CD4-positive, alpha-beta T cell treated with Interleukin-1 beta for 1 hour (primary cell): ENCODE results near the gene PTAFR.
A peak's percentile ranks its signal among the peaks of the same experiment; 100 is the strongest.

Source experiments
- DNase-seq, 2 donors: peaks; one replicate each; pipeline ENCODE4 v3.0.0-alpha.2; 2020 to 2022

Gene PTAFR

DNA sequence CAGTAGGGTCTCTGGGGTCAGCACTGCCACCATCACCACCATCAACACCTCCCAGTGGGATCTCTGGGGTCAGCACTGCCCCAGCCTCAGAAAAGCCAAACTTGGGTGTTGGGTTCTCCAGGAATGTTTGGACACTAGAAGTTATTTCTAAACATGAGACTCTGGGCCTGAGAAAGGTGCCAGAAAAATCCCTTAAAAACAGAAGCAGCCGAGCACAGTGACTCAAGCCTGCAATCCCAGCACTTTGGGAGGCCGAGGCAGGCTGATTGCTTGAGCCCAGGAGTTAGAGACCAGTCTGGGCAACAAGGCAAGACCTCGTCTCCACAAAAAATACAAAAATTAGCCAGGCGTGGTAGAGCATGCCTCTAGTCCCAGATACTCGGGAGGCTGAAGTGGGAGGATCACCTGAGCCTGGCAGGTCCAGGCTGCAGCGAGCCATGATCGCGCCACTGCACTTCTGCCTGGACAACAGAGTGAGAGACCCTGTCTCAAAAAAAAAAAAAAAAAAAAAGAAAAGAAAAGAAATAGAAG is 470 bp downstream of the PTAFR start:
- DNase-seq: no peak

DNA sequence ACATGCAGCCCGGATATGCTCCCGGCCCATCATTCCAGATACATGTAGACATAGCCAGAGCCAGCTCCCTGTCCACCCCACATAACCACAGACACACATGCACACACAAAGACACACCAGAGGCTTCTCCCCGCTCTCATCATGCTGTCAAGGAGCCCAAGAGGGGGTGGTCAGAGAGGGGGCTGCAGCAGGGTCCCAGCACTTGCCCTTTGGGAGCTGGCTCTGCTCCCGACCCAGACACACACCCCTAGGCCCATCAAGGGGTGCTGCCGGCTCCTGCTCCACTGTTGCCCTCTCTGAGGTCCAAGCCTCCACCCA is 2.6 kb downstream of the PTAFR start:
- no peak for DNase-seq

- DNase-seq: peak in 1 of 2 donors; percentile 48
These were observed 3.1 kb downstream of the PTAFR start for GRCh38 chr1:28173151-28173979.

DNA sequence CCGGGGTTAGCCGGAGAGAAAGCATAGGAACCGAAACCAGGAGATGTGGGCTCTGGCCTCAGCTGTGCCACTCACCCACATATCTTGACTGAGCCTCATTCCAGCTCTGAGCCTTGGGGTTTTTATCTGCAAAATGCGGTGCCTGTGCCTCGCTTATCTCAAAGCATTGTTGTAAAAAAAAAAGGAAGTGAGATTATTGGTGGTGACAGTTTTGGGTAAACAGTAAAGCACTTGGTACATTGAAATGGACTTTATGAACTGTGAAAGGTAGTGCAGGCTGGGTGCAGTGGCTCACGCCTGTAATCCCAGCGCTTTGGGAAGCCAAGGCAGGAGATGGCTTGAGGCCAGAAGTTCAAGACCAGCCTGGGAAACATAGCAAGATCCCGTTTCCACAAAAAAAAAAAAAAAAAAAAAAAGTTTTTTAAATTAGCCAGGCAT is 3.8 kb downstream of the PTAFR start:
- DNase-seq: peak; percentile 36 to 65

DNA sequence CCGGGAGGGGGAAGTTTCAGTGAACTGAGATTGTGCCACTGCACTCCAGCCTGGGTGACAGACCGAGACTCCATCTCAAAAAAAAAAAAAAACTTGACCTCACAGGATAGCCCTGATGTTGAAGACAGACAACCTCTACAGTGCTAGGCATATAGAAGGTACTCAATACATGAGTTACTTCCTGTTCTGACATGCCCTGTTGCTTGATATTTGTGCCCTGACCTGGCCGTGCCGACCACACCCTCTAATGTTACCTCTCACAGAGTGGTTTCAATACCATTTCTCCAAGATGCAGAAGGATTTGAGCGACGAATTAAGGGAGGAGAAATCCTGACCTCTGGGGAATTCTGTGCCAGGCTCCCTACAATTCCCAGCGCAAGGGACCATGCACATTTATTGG is 5.2 kb downstream of the PTAFR start:
- DNase-seq: no peak

- no peak for DNase-seq
These were observed 6.4 kb downstream of the PTAFR start for GRCh38 chr1:28170001-28170596.

DNA sequence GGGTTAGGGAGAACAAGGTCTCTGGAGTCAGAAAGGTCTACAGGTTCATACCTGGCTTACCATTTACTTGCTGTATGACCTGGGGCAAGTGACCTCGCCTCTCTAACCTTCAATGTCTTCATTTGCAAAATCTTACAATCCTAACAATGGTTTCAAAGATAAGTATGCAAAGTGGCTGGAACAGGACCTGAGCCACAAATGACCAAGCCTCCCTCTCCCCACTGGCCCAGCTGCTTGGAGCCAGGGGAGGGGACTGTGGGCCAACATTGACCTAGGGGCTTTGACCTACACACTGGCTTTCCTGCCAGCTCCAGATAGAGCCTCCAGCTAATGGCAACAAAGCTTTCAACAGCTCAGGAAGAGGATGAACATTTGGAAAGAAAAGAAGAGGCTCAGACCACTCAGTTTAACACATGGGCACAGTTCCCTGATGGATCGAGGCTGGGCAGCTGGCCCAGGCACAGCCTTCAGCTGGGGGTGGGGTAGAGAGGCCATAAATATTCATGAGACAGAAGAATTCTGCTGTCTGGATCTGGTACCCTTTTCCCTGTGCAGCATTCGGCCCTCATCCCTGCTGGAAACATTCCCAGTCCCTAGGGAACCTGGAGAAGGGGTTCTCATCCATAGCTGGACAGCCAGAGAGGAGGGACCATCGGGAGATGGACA is 12.9 kb downstream of the PTAFR start:
- no peak for DNase-seq

DNA sequence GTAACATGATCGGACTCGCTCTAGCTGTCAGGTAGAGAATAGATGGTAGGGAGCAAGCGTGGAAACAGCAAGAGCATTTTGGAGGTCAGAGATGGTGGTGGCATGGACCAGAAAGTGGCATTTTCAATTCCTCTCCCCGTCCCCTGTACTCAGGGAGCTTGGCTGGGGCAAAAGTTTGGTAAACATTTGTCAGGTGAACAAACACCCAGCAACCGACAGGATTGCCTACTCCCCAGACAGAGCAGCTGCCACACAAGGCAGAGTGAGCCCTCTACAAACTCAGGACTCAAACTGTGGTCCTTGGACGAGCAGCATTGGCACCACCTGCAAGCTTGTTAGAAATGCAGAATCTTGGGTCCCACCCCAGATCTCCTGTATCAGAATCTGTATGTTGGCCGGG is 14.3 kb downstream of the PTAFR start:
- DNase-seq: no peak

DNA sequence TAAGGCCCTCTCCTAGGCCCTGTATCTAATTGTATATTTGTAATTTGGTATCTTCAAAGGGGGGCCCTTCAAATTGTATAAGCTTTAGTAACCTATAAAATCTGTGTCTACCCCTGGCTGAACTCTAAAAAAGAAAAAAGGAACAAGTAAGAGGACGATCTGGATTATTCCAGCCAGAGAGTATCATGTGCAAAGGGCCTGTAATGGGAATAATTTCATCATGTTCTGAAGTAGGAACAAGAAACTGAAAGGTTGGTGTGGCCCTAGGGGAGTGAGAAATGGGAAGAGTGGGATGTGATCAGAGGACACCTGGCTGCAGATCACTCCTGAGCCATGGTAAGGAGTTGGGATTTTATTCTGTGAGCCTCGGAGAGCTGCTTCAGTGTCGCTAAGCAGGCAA is 14.7 kb downstream of the PTAFR start:
- no peak for DNase-seq

DNA sequence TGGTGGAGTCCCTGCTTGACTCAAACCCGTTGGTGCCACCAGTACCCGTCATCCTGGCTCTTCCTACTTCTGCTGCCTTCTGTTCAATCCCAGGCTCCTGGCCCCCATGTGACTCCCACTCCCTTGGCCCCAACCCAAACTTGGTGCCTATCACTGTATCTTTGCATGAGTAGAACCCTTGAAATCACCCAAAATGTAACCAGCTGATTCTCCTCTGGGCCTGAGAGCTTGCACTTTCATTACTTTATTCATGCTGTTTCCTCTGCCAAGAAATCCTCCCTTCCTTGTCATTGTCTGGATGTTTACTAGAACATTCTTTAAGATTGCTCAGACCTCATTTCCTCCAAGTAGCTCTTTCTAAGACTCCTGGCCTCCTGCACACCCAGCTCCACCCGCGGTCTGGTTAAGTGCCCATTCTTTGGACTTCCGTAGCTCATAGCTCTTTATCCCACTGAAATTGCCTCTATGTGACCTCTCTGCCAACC is 15.7 kb downstream of the PTAFR start:
- no peak for DNase-seq

- DNase-seq: no peak
These were observed 16.8 kb downstream of the PTAFR start for GRCh38 chr1:28159680-28160079.

- no peak for DNase-seq
These were observed 17.2 kb downstream of the PTAFR start for GRCh38 chr1:28159243-28159642.

- no peak for DNase-seq
These were observed 18.6 kb downstream of the PTAFR start for GRCh38 chr1:28157894-28158293.

- peak in 1 of 2 donors; percentile 33 for DNase-seq
These were observed 19.7 kb downstream of the PTAFR start for GRCh38 chr1:28156821-28157220.

- no peak for DNase-seq
These were observed 20.9 kb downstream of the PTAFR start for GRCh38 chr1:28155628-28156027.

- DNase-seq: no peak
These were observed 22.4 kb downstream of the PTAFR start for GRCh38 chr1:28154078-28154594.

GRCh38 chr1:28150125-28150780 is 26.2 kb downstream of the PTAFR start:
- no peak for DNase-seq

DNA sequence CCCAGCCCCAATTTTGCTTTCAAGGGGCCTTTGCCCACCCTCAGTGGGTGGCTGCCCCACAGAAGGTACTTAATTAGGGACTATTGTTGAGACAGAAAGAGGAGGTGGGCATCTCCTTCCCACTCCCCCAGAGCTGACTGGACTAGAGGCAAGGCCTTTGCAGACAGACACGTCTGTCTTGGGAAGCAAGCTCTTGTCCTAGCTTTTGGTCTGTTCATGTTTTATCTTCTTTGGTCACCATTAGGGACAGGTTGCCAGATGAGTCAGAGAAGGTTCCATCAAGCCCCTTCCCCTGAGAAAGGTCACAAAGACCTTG is 27.7 kb downstream of the PTAFR start:
- DNase-seq: no peak

GRCh38 chr1:28147264-28148094 is 29.0 kb downstream of the PTAFR start:
- DNase-seq: no peak

DNA sequence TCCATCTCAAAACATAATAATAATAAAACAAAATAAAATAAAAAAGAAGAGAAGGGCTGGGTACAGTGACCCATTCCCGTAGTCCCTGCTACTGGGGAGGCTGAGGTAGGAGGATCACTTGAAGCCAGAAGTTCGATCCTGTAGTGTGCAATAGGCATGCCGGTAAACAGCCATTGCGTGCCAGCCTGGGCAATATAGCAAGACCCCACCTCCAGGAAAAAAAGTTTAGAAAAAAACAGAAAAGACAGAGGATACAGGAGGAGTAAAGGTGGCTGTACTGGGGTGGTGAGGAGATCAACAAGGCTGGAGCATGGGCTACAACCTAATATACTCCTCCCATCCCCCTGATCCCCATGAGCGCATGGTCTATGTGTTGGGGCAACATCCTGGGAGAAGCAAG is 30.8 kb downstream of the PTAFR start:
- no peak for DNase-seq

- DNase-seq: peak in 1 of 2 donors; percentile 22
These were observed 32.0 kb downstream of the PTAFR start for GRCh38 chr1:28144203-28145135.
